ENCODE measurements around the gene ARPIN.
"Not testable (repeated sequence)": the region's sequence is repeated elsewhere in the genome, so short reads cannot be mapped to it uniquely, and the experiment has no call there.

ARPIN gene

GRCh38 chr15:89875741-89876140 is 37.0 kb downstream of the ARPIN start:
- DNase-seq = no peak

GRCh38 chr15:89874926-89875564 is 37.7 kb downstream of the ARPIN start:
- DNase-seq = peak; percentile 67

- no peak for DNase-seq
These were observed 42.0 kb downstream of the ARPIN start for GRCh38 chr15:89870688-89871288.

- DNase-seq = no peak
These were observed 42.7 kb downstream of the ARPIN start for GRCh38 chr15:89870006-89870405.

- DNase-seq = not testable (repeated sequence)
These were observed 43.3 kb downstream of the ARPIN start for GRCh38 chr15:89869490-89869889.

- no peak for DNase-seq
These were observed 47.6 kb downstream of the ARPIN start for GRCh38 chr15:89864958-89865739.

- DNase-seq = no peak
These were observed 48.8 kb downstream of the ARPIN start for GRCh38 chr15:89863918-89864317.

- DNase-seq = no peak
These were observed 51.9 kb downstream of the ARPIN start for GRCh38 chr15:89860891-89861290.

GRCh38 chr15:89860431-89860830 is 52.3 kb downstream of the ARPIN start:
- DNase-seq = no peak

GRCh38 chr15:89858661-89859458 is 53.9 kb downstream of the ARPIN start:
- DNase-seq = no peak

- DNase-seq = no peak
These were observed 55.1 kb downstream of the ARPIN start for GRCh38 chr15:89857673-89858072.

- DNase-seq = no peak
These were observed 56.8 kb downstream of the ARPIN start for GRCh38 chr15:89855948-89856347.

- DNase-seq = not testable (repeated sequence)
These were observed 57.9 kb downstream of the ARPIN start for GRCh38 chr15:89854863-89855262.

- DNase-seq = no peak
These were observed 60.3 kb downstream of the ARPIN start for GRCh38 chr15:89852342-89852995.

- no peak for DNase-seq
These were observed 60.9 kb downstream of the ARPIN start for GRCh38 chr15:89851673-89852341.

GRCh38 chr15:89848970-89849292 is 63.8 kb downstream of the ARPIN start:
- no peak for DNase-seq

- DNase-seq = no peak
These were observed 65.7 kb downstream of the ARPIN start for GRCh38 chr15:89847101-89847500.

- DNase-seq = no peak
These were observed 67.4 kb downstream of the ARPIN start for GRCh38 chr15:89845305-89845893.

Data from NCI-H1436 (cell line).